Tibial nerve (tissue), 4 donors: ENCODE results near the gene SPON1. TPM values are rescaled to one million over a fixed set of nuclear protein-coding genes. Genes with fewer than 3 reads are reported as not detected.

Experiments used
- DNase-seq, 2 donors: peaks; one replicate each; pipeline ENCODE4 v3.0.0-alpha.2; 2019; ENCODE audit warnings: low spot score in 2 of 2
- H3K27ac ChIP-seq, 4 donors: fragments of 200-600 bp; sonication (generic) in 3 of 4; one replicate each; pipeline ENCODE4 v1.5.1; 2017 to 2019; ENCODE audit warnings: mild to moderate bottlenecking in 1 of 4
- H3K27me3 ChIP-seq, 2 donors: fragments of 200-600 bp; sonication (generic) in 1 of 2; one replicate each; pipeline versions ENCODE4 v1.5.1 to v1.6.0; 2017 to 2019
- H3K36me3 ChIP-seq, 3 donors: fragments of 200-600 bp; sonication (generic); one replicate each; pipeline ENCODE4 v1.5.1; 2018 to 2019
- H3K4me1 ChIP-seq, 4 donors: fragments of 200-600 bp; sonication (generic) in 3 of 4; one replicate each; pipeline ENCODE4 v1.5.1; 2017 to 2019
- H3K4me3 ChIP-seq, 4 donors: fragments of 200-600 bp; sonication (generic) in 3 of 4; one replicate each; pipeline ENCODE4 v1.5.1; 2017 to 2019; ENCODE audit warnings: mild to moderate bottlenecking in 1 of 4, moderate library complexity in 1 of 4
- H3K9me3 ChIP-seq, 4 donors: fragments of 200-600 bp; sonication (generic) in 3 of 4; one replicate each; pipeline ENCODE4 v1.5.1; 2017 to 2019
- EP300 ChIP-seq, 2 donors: sonication (generic); formaldehyde crosslinking; IDR thresholded peaks; one replicate each; pipeline ENCODE4 v1.6.1; 2017; ENCODE audit warnings: antibody characterized with exemption in 2 of 2, mild to moderate bottlenecking in 1 of 2
- POLR2A ChIP-seq, 2 donors: fragments of 450-650 bp; IDR thresholded peaks; one replicate each; pipeline ENCODE4 v1.6.1; 2017; ENCODE audit warnings: antibody characterized with exemption in 2 of 2, mild to moderate bottlenecking in 2 of 2, moderate library complexity in 2 of 2
- WGBS, 2 donors: methylation state at CpG; one replicate each; pipeline ENCODE4 v1.1.5; 2018; 5-methylcytosine and 5-hydroxymethylcytosine counted together
- total RNA-seq, 4 donors: library from RNA; depleted of rRNA; stranded (reverse); fragments of >200 nt; gene quantifications; one replicate each; pipeline ENCODE4 v1.1.0, GENCODE V29; 2016
- TF ChIP-seq, protein P1 (sequence below), 5 experiments: fragments of 200-600 bp in 3 of 5; fragments of 450-650 bp in 2 of 5; sonication (generic) in 3 of 5; IDR thresholded peaks; one replicate each; pipeline ENCODE4 v1.5.1; 2016 to 2019; ENCODE audit warnings: antibody characterized with exemption in 5 of 5, mild to moderate bottlenecking in 3 of 5, moderate library complexity in 2 of 5

SPON1 gene
- total RNA-seq, 4 donors from 2014 or later, result 13.5 to 33.9 (median 30.2) TPM

- DNase-seq, result no peak
- WGBS, 2 donors, result 37 to 41% methylated on average over 16 of the region's 16 CpGs
- Histone ChIP-seq H3K9me3 (no peaks in the 10 kb centered on the region), H3K27ac (peak overlapping the region in 1 of 4 donors; percentile 51), H3K4me1 (peaks cover 0 to 25% (median 10%) of the 10 kb centered on the region in 4 donors), H3K4me3 (peak overlapping the region in 3 of 4 donors; percentile 13 to 42 (median 40)), H3K36me3 (no peaks in the 10 kb centered on the region), H3K27me3 (peaks cover 0 to 49% of the 10 kb centered on the region in 2 donors)
- no peak for TF ChIP-seq POLR2A (IDR thresholded peaks at IDR 0.05)
- TF ChIP-seq EP300 (IDR thresholded peaks at IDR 0.05), result no peak
- TF ChIP-seq, protein P1, sequence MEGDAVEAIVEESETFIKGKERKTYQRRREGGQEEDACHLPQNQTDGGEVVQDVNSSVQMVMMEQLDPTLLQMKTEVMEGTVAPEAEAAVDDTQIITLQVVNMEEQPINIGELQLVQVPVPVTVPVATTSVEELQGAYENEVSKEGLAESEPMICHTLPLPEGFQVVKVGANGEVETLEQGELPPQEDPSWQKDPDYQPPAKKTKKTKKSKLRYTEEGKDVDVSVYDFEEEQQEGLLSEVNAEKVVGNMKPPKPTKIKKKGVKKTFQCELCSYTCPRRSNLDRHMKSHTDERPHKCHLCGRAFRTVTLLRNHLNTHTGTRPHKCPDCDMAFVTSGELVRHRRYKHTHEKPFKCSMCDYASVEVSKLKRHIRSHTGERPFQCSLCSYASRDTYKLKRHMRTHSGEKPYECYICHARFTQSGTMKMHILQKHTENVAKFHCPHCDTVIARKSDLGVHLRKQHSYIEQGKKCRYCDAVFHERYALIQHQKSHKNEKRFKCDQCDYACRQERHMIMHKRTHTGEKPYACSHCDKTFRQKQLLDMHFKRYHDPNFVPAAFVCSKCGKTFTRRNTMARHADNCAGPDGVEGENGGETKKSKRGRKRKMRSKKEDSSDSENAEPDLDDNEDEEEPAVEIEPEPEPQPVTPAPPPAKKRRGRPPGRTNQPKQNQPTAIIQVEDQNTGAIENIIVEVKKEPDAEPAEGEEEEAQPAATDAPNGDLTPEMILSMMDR (IDR thresholded peaks at IDR 0.05), result no peak
Observed at GRCh38 chr11:13962198-13962561, 343 bp upstream of the SPON1 start.

GRCh38 chr11:13963169-13963948 is 836 bp downstream of the SPON1 start:
- H3K9me3 ChIP-seq, result no peaks in the 10 kb centered on the region
- peaks cover 0 to 25% (median 10%) of the 10 kb centered on the region in 4 donors for H3K4me1 ChIP-seq
- 1 to 3% methylated on average over 25 to 56 of the region's 60 CpGs for WGBS, 2 donors
- H3K36me3 ChIP-seq, result no peaks in the 10 kb centered on the region
- H3K27me3 ChIP-seq, result peaks cover 0 to 49% of the 10 kb centered on the region in 2 donors
- H3K4me3 ChIP-seq, result peak overlapping the region; percentile 11 to 42 (median 26)
- no peak for DNase-seq
- TF ChIP-seq, protein P1 (IDR thresholded peaks at IDR 0.05), result no peak
- TF ChIP-seq POLR2A (IDR thresholded peaks at IDR 0.05) (no peak), EP300 (IDR thresholded peaks at IDR 0.05) (no peak)
- H3K27ac ChIP-seq, result peak overlapping the region in 1 of 4 donors; percentile 51

- 4 to 8% methylated on average over 50 to 58 of the region's 62 CpGs for WGBS, 2 donors
- Histone ChIP-seq H3K4me1 (peaks cover 0 to 25% (median 10%) of the 10 kb centered on the region in 4 donors), H3K27ac (peak overlapping the region in 1 of 4 donors; percentile 54), H3K36me3 (no peaks in the 10 kb centered on the region), H3K4me3 (peak overlapping the region in 3 of 4 donors; percentile 11 to 42 (median 40)), H3K27me3 (peaks cover 0 to 49% of the 10 kb centered on the region in 2 donors), H3K9me3 (no peaks in the 10 kb centered on the region)
- no peak for TF ChIP-seq POLR2A (IDR thresholded peaks at IDR 0.05)
- TF ChIP-seq, protein P1 (IDR thresholded peaks at IDR 0.05), result no peak
- no peak for TF ChIP-seq EP300 (IDR thresholded peaks at IDR 0.05)
- no peak for DNase-seq
Observed at GRCh38 chr11:13963949-13964770, 1.6 kb downstream of the SPON1 start.

GRCh38 chr11:13964771-13965074 is 2.2 kb downstream of the SPON1 start:
- WGBS, 2 donors, result 33 to 44% methylated on average over 7 of the region's 7 CpGs
- no peaks in the 10 kb centered on the region for H3K9me3 ChIP-seq
- peaks cover 0 to 25% (median 10%) of the 10 kb centered on the region in 4 donors for H3K4me1 ChIP-seq
- H3K4me3 ChIP-seq, result peak overlapping the region in 2 of 4 donors; percentile 40 to 42
- DNase-seq, result no peak
- peaks cover 0 to 49% of the 10 kb centered on the region in 2 donors for H3K27me3 ChIP-seq
- H3K27ac ChIP-seq, result peak overlapping the region in 1 of 4 donors; percentile 54
- H3K36me3 ChIP-seq, result no peaks in the 10 kb centered on the region
- TF ChIP-seq, protein P1 (IDR thresholded peaks at IDR 0.05), result no peak
- TF ChIP-seq POLR2A (IDR thresholded peaks at IDR 0.05), result no peak
- TF ChIP-seq EP300 (IDR thresholded peaks at IDR 0.05), result no peak
